SH-SY5Y (cell line): Measurements from ENCODE around the gene IRAK1.

Experiments used
- GATA2 ChIP-seq: IDR thresholded peaks from 2 replicates; pipeline ENCODE4 v1.6.1; 2011; ENCODE audit warnings: mild to moderate bottlenecking, low read depth, low read length
- GATA3 ChIP-seq: IDR thresholded peaks from 2 replicates; pipeline ENCODE4 v1.6.1; 2011; ENCODE audit warnings: low read depth, mild to moderate bottlenecking, low read length, moderate library complexity

- no peak for TF ChIP-seq GATA2
- TF ChIP-seq GATA3 = no peak
Observed at GRCh38 chrX:153968255-153968654, 51.4 kb downstream of the IRAK1 start.
